ENCODE results near the gene TST.
"Not testable (repeated sequence)": the region's sequence is repeated elsewhere in the genome, so short reads cannot be mapped to it uniquely, and the experiment has no call there.

TST gene

DNA sequence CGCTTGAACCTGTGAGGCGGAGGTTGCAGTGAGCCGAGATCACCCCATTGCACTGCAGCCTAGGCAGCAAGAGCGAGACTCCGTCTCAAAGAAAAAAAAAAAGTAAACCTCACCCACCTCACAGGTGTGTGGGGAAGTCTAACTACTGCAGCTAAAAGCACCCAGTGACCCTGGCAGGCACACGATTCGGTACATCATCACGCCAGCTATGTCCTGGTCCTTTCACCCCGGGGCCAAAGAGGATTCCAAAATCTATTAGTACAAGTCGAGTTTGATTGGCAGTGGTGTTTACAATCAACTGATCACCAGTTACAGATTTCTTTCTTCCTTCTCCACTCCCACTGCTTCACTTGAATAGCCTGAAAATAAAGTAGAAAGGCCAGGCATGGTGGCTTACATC, 6.3 kb downstream of the TST start:
- DNase-seq, result no peak

DNA sequence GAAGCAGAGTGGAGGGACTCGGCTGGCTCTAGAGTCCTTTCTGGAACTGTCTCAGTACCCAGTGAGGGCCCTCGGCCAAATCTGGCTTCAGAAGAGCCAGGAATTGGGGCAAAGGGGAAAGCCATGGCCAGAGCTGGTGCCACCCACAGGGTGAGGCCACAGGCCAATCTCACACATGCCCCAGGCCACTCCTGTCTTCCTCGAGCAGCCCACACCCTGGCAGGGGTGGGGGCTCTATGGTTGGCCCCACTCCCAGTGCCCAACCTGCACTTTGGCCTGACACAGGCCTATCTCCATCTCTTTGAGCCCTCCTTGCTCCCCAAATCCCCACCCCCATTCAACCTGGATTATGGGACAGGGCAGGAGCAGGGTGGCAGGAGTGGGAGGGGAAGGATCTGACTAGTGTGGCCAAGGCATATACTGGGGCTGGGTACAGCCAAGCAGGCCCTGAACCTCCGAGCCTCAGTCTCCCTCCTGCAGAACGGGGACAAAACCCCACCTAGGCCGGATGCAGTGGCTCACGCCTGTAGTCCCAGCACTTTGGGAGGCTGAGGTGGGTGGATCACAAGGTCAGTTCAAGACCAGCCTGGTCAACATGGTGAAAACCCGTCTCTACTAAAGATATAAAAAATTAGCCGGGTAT, 6.9 kb downstream of the TST start:
- no peak for DNase-seq

DNA sequence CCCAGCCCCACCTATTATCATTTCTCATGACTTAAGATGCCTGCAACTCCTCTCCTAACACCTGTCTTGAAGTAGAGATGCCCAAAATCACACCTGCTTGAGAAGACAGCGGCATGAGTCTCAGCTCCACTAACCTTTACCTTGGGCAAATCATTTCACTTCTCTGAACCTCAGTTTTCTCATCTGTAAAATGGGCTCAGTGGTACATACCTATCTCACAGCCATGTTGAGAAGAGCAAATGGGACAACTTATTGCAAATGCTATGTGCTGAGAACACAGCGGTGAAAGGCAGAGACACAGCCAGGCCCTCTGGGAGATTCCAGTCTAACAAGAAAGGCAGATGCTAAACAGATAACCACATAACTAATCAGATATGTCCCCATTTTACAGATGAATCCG, 7.8 kb downstream of the TST start:
- DNase-seq, result no peak

DNA sequence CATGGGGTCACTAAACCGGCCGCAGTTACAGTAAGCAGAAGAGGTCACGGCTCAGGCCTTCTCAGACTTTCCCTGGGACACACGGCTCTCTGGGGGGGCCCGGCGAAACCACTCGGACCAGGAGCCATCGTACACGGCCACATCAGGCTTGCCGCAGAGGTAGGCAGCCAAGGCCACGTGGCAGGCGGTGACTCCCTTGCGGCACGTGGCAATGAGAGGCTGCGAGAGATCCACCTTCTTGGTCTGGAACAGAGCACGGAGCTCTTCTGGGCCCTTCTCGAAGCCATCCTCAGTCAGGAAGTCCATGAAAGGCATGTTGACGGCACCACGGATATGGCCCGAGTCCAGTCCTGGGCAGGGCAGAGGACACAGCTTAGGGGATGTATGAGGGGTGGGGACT, 8.3 kb downstream of the TST start:
- no peak for DNase-seq

DNA sequence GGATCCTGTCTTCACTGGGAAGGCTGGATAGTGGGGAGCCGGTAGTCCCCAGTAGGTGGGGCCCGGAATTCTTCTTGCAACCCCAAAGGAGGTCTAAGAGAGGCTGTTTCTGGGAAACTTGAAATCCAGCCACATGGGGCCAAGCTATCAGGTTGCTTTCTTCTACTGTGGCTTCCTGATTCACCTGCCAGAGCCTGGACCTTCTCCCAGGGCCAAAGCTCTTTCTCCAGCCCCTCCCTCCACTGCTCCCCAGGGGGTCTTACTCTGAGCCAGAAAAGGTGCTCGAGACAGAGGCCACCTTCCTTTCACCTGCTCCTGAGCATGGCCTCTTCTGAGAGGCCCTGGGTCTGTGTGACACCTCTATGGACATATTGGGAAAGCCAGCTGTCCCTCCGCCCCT, 9.1 kb downstream of the TST start:
- DNase-seq, result no peak

DNA sequence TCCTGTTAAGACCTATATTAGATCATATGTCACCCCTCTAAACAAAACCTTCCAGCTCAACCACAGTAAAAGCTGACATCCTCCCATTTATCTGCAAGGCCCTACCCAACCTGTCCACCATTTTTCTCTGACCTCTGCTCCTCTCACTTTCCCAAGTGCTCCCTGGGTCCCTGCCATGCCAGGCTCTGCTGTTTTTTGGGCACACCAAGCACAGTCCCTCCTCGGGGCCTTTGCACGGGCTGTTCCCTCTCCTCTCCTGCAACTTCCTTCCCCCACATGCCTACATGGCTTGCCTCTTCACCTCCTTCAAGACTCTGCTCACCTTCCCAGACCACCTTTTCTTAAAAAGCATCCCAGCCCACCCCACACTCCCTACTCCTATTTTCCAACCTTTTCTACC, 9.8 kb downstream of the TST start:
- no peak for DNase-seq

DNA sequence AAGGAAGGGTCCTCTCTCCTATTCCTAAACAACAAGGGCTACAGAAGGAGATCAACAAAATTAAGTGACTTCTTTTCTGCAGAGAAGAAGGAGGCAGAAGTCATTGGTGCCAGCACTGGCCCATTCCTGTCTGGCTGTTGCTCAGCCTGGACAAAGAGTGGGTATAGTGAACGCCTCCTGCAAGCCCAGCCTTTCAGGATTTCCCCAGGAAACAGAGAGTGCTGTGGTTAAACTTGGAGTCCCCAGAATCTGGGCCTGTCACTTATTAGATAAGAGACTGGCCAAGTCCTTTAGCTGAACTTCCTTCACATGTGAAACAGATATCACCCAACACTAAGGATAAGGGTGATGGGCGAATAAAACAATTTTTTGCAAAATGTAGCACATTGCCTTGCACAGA, 10.9 kb downstream of the TST start:
- DNase-seq, result no peak

DNA sequence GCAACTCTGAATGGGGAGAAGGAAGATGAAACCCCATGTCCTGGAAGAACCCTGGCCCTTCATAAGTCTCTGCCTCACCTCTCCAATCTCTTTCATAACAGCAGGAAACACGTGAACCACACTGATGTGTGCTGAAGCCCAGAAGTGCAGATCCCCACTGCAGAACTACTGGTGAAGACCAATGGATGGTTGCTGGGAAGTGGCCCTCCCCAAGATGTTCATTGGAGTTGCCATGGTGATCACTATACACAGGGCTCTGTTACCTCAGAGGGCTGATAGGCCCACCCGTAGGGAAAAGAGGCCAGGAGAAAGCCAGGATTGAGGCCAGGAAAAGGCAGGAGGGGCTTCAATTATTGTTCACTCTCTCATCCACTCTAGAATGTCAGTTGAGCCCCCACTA, 11.6 kb downstream of the TST start:
- no peak for DNase-seq

DNA sequence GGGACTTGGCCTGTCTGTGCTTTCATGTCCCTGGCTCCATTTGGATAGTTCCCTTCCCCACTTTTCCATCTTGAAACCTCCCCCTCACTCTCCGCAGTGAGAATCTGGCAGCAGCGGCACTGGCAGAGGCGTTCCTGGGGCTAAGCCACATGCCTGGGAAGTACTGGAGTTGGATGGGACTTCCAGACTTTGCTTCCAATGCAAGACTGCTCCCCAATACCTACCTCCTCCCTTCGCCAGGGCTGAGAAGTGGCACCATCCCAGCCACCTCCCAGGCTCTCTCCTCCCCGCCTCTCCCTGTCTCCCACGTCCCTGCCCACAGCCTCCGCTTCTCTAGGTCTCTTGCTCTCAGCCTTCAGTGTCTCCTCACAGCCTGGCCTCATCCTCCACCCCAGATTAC, 16.6 kb downstream of the TST start:
- DNase-seq, result no peak

DNA sequence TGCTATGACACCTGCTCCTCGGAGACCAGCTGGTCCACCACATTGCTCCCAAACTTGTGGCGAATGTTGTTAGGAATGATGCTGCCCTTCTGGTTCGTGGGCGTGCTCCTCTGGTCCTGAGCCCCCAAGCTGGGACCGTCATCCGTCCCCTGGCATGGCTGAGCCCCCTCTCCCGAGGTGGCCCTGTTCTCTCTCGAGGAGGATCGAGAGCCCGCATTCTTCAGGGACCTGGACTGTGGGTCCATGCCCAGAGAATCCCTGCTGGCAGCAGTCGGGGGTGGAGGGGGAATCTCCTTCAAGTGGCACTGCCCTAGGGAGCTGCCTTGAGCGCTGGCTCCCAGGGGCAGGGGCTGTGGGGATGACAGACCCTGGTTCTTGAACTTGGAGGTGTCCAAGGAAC, 17.4 kb downstream of the TST start:
- no peak for DNase-seq

DNA sequence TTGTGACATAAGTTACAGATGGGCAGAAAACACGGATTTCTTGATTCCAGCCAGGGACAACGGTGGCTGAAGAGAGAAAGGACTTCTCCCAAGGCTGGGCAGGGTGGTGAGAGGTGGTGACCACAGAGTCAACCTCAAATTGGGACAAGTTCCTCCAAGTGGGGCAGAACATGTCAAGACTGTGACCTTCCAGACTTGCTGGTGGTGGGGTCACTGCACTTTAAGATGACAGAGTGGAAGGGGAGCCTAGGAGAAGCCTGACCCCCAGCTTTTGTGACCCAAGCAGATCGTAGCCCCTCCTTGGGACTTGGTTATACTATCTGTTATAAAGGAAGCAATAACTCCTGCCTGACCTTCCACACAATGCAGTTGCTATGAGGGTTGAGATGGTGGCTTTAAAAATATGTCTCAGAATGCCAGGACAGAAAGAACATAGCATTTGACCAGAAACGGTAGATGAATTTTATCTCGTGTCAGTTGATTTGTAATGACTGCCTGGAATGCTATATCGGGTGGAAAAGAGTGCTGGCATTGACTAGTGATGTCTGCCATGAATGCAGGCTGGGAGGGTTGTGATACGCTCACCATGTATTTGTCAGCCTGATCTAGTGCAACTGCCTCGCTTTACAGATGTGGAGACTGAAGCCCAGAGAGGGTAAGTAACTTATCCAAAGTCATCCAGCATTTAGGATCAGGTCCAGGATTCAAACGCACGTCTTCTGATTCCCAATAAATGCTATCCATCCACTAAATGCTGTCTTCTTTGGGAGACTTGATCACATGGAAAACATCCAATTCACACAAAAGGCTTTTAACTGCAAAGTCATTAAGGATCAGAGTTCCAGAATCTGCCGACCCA, 18.3 kb downstream of the TST start:
- no peak for DNase-seq

DNA sequence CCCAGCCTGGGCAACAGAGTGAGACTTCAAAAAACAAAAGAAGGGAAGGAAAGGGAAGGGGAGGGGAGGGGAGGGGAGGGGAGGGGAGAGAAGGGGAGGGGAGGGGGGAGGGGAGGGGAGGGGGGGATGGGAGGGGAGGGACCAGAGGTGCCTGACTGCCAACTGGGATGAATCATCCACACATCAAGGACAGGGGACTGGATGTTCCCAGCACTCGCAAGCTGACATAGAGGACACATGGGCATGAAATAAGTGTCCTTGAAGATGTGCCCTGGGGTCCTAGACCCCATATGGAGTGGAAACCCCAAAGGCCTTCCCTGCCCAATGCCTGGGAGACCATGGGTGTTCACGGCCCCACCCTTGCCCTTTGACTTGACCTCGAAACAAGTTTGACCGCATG, 19.8 kb downstream of the TST start:
- no peak for DNase-seq

DNA sequence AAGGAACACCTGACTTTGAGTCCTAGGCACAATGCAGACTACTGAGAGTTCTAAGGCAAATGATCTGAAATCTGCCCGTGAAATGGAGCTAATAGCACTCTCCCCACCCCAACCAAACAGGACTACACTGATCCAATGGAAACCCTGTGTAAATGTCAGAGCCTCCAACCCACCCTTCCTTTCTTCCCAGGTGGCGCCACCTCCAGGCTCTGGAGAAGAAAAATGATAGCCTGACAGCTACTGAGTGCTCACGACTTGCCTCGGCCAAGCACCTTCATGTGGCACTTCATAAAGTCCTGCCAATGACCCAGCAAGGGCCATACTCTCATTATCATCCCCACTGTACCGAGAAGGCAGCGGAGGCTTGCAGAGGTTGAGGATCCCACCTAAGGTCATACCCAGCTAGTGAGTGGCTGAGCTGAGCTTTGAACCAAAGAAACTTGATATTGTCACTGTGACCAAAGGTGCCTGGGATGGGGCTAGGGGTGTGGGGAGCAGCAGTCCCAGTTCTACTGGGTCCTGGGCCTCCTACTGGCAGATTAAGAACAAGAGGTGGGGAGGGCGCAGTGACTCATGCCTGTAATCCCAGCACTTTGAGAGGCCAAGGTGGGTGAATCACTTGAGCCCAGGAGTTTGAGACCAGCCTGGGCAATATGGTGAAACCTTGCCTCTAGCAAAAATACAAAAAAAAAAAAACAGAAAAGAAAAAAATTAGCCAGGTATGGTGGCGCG, 20.5 kb downstream of the TST start:
- DNase-seq, result no peak

DNA sequence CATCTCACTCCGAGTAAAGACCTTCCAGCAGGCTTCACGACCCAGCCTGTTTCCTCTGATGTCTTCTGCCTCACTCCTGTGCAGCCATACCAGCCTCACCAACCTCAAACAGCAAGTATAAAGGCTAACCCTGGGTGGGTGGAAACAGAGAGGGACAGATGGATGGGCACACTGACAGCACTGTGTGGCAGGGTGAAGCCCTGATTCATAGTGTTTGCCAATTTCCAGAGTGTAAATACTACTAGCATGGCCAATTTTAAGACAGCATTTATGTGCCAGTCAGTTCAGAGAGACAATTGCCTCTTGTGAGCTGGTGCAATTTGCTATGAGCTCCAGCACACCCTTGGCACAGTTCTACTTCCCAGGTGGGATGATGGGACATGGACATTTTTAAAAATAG, 21.5 kb downstream of the TST start:
- no peak for DNase-seq

DNA sequence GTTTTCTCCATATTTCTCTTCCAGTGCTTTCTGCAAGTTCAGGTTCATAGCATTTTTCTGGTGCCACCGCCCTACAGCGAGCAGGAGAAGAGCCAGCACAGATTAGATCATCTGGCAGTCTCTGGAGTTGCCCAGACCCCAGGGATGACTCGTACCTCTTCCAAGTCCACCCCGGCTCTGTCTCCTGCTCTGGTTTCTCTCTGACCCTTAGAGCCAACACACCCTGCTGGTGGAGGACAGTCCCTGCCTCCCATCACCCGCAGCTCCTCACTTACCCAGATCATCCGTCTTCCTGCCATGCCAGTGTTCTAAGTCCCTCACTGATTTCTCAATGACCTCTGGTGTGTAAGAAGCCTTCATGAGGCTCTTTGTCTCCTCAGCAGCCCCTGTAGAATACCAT, 28.0 kb downstream of the TST start:
- DNase-seq, result no peak

DNA sequence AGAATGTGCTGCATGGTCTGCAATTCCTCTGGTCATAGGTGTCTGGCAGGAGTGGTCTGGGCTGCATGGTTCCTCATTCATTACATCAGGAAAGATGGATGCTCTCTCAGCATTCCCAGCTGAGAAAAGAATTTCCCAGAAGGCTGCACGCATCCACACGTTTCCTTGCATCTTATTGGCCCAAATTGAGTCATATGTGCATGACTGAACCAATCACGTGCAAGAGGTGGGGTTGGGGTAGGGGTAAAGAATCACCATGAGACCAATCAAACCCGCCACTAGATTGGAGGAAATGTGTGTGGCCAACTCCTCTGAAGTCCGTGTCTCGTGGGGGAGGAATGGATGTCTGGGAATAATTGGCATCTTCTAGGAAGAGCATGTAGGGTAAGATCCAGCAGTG, 28.8 kb downstream of the TST start:
- no peak for DNase-seq

DNA sequence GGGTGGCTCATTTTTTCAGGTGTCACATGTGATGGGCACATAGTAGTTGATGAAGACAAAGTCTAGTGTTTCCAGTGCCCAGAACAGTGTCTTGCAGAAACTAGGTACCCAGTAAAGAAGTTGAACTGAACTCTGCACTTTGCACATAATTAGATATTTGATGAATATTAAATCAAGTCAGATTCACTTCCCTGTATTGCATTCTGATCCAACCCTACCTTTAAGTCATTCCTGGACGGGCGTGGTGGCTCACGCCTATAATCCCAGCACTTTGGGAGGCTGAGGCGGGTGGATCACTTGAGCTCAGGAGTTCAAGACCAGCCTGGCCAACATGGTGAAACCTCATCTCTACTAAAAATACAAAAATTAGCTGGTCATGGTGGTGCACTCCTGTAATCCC, 30.2 kb downstream of the TST start:
- DNase-seq, result not testable (repeated sequence)

DNA sequence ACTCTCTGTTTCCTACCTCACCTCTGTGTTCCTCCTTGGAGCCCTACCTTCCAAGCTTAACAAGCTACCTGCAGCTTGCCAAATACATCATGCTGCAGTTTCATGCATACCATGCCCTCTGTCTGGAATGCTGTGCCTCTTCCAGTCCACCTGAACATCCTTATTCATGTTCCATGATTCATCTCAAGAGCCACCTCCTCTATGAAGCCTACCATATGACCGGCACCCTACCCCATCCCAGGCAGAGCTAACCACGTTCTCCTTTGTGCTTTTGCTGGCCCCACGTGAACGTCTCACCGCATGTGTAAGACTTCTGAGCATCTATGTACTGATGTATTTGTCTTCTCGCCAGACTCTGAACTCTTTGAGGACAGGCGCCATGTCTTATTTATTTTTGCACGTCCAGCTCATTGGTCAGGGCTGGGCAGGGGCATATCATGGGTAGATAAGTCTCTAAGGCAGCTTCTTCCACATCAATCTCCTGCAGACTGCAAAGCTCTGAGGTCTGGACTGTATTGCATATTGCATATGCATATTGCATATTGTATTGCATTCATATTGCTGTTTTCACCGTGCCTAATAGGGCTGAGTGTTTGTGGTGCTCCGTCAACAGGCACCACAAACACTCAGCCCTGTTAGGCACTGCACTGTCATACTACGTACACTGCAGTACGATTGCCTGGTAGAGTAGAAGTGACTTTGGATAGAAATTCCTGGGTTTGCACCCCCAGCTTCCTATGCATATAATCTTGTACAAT, 31.0 kb downstream of the TST start:
- DNase-seq, result no peak

DNA sequence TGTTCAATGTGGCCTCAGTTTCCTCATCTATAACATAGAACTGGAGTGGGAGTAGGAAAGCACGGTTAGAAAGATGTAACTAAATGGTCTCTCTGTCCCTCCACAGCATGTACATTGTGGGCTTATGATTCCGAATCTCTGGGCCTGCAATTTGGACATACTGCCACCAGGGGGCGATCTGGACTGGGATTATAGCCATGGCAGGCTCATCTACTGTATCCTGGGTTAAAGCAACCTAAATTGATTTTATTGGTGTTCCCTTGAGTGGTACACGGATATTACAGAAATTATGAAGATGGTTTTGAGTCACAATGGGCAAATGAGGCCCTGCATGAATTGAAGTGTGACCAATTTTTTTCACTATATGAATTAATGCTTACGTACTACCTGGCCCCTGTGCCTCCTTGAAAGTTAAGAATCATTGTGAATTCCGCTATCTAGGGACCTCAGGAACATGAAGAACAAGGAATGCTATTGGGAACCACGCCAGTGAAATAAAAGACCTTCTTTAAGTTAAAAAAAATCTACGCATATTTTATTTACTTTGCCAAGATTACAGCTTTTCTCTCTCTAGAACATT, 32.9 kb downstream of the TST start:
- DNase-seq, result no peak

DNA sequence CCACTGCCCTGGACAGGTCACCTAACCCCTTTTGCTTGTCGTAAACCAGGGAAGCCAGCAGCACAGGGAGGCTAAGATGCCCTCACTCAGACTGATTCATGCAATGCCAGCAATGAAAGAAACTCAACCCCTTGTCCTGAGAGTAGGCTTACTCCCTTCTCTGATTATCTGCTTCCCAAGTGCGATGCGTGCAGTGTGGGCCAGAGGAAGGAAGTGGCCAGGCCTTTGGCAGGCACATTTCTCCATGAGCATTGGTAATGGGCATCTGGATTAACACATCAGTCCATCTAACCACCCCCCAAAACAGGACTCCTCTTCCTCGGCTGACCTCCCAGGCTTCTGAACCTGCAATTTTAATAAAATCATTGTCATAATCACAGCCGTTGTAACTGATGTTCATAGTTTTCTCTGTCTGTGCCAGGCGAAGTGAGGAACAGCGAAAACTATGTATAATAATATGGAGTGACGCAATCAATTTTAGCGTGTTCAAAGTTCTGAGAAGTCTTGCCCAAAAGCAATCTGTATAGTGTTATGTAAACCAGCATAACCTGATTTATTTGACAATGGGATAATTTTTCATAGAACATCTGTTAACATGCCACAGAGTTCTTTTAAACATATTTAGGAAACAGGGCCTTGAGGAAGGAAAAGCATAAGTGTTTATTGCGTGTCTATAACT, 33.9 kb downstream of the TST start:
- peak; percentile 42 for DNase-seq

DNA sequence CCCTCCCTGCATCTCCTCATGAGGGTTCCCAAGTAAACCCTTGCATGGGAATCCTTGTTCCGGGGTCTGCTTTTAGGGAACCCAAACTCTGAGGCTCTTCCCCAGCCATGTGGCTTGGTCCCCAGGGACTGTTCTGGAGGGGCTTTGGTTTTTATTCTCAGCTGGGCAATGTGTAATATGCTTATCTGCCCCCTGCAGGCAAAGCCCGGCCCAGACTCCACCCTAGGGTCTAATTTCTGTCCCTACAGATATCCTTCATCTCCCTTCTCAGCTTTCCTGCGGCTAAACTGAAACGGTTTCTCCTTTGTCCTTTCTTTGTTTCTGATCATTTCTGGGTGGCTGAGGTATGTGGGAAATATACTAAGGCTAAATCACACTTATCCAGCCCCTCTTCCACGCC, 37.1 kb downstream of the TST start:
- DNase-seq, result no peak

DNA sequence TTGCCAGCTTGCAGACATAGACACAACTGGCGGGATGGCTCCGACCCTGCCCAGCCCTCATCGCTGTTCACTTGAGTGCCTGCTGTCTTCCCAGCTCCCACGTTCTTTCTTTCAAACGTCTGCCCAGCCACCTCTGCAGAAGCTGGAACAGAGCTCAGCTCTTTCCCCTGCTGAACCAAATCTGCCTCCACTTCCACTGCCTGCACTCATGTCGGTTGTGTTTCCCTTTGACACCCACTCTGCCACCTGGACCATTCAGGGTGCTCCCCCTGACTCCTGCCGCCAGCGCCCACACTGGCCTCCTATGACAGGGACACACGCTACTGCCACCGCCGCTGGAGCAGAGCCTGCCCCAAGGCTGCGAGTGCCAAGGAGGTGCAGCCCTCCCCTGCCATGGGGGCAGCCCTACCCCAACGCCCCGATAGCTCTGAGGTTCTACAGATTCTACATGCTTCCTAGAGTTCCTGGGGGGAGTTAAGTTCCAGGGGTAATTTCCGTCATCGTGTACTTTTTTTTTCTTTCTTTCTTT, 37.9 kb downstream of the TST start:
- DNase-seq, result no peak
